Hepatocyte (in vitro differentiated cells): ENCODE data around the gene ZDBF2.

Experiments used
- CTCF ChIP-seq: fragments of 200-600 bp; sonication (generic); IDR thresholded peaks from 2 replicates; pipeline ENCODE4 v1.5.1; 2016; ENCODE audit warnings: antibody characterized with exemption, mild to moderate bottlenecking; ENCODE audit not compliant: poor library complexity
- EZH2 ChIP-seq: fragments of 200-600 bp; sonication (generic); IDR thresholded peaks from 2 replicates; pipeline ENCODE4 v1.6.1; 2016; ENCODE audit warnings: antibody characterized with exemption, mild to moderate bottlenecking, borderline replicate concordance

- no peak for TF ChIP-seq CTCF
- no peak for TF ChIP-seq EZH2
Observed at GRCh38 chr2:206257861-206258260, 16.6 kb upstream of the ZDBF2 start.
